T-cell (primary cell): ENCODE data around the gene TRIM52. TPM values are rescaled to one million over a fixed set of nuclear protein-coding genes. Genes with fewer than 3 reads are reported as not detected.
A peak's percentile ranks its signal among the peaks of the same experiment; 100 is the strongest.

Experiments
- ATAC-seq, 4 experiments: fragments of 200-7000 bp in 3 of 4; fragments of 150-1000 bp in 1 of 4; cut with Tn5 transposase; replicated peaks in 1 of 4; 1 replicate in 3 of 4; 2 replicates in 1 of 4; pipeline ENCODE4 v1.10.0; 2021; ENCODE audit warnings: moderate library complexity in 3 of 4, mild to moderate bottlenecking in 2 of 4, moderate number of reproducible peaks in 1 of 4
- CTCF ChIA-PET, 2 donors: fragments of 300-600 bp; sonication (Branson Sonifier 250); formaldehyde crosslinking; loops; one replicate each; lab custom pipeline; 2022; ENCODE audit warnings: antibody characterized with exemption in 2 of 2; lab: Charles Lee
- POLR2A ChIA-PET, 2 donors: fragments of 300-600 bp; sonication (Branson Sonifier 250); formaldehyde crosslinking; loops; one replicate each; lab custom pipeline; 2022; ENCODE audit warnings: antibody characterized with exemption in 2 of 2; lab: Charles Lee
- DNase-seq, 35 experiments: peaks; one replicate each; pipeline versions ENCODE4 v3.0.0 to v3.0.0-alpha.2; 2013 to 2023
- H3K27ac ChIP-seq: one replicate; pipeline ENCODE4 v1.5.1; 2013; ENCODE audit warnings: low read length
- H3K27me3 ChIP-seq, 2 experiments: replicated peaks in 1 of 2; 1 replicate in 1 of 2; 2 replicates in 1 of 2; pipeline versions ENCODE4 v1.6.1 to v1.7.0; 2013; ENCODE audit warnings: low read length in 1 of 2, mixed read lengths in 1 of 2; ENCODE audit not compliant: control insufficient read depth in 2 of 2, insufficient read depth in 2 of 2; ENCODE audit errors: extremely low read depth in 1 of 2
- H3K36me3 ChIP-seq, 2 donors: 1 replicate in 1 of 2; 2 replicates in 1 of 2; pipeline versions ENCODE4 v1.6.1 to v1.7.0; 2013; ENCODE audit warnings: low read length in 1 of 2; ENCODE audit not compliant: control insufficient read depth in 2 of 2, insufficient read depth in 1 of 2; ENCODE audit errors: extremely low read depth in 1 of 2
- H3K4me1 ChIP-seq, 2 experiments: 1 replicate in 1 of 2; 2 replicates in 1 of 2; pipeline versions ENCODE4 v1.6.1 to v1.7.0; 2013; ENCODE audit warnings: low read length in 2 of 2, mixed read lengths in 1 of 2; ENCODE audit not compliant: insufficient read depth in 2 of 2, control insufficient read depth in 1 of 2; ENCODE audit errors: extremely low read depth in 1 of 2
- H3K4me3 ChIP-seq, 2 donors: 1 replicate in 1 of 2; 2 replicates in 1 of 2; pipeline versions ENCODE4 v1.5.1 to v1.7.0; 2013; ENCODE audit warnings: mild to moderate bottlenecking in 2 of 2, low read length in 1 of 2, moderate library complexity in 1 of 2; ENCODE audit not compliant: control insufficient read depth in 1 of 2; ENCODE audit errors: extremely low read depth in 1 of 2
- H3K9me3 ChIP-seq: 2 replicates; pipeline ENCODE4 v1.7.0; 2013
- H3K27ac Mint-ChIP-seq, 2 donors: one replicate each; pipeline ENCODE4 v1.8.0; 2020 to 2021; ENCODE audit warnings: mild to moderate bottlenecking in 2 of 2, mixed read lengths in 2 of 2
- H3K27me3 Mint-ChIP-seq, 2 donors: one replicate each; pipeline ENCODE4 v1.8.0; 2021 to 2022; ENCODE audit warnings: mixed read lengths in 2 of 2
- H3K36me3 Mint-ChIP-seq: one replicate; pipeline ENCODE4 v1.8.0; 2021; ENCODE audit warnings: mixed read lengths
- H3K4me1 Mint-ChIP-seq, 3 donors: one replicate each; pipeline ENCODE4 v1.8.0; 2020 to 2022; ENCODE audit warnings: mixed read lengths in 3 of 3, mild to moderate bottlenecking in 1 of 3
- H3K4me3 Mint-ChIP-seq, 3 donors: one replicate each; pipeline ENCODE4 v1.8.0; 2020 to 2022; ENCODE audit warnings: mild to moderate bottlenecking in 3 of 3, mixed read lengths in 3 of 3, moderate library complexity in 3 of 3
- H3K9me3 Mint-ChIP-seq, 3 donors: one replicate each; pipeline ENCODE4 v1.8.0; 2020 to 2022; ENCODE audit warnings: mixed read lengths in 3 of 3
- WGBS: methylation state at CpG from one replicate; pipeline ENCODE4 v1.1.5; 2013; ENCODE audit warnings: missing lambda C conversion rate; ENCODE audit not compliant: insufficient coverage; 5-methylcytosine and 5-hydroxymethylcytosine counted together
- total RNA-seq, 35 experiments: library from RNA in 6 of 35; stranded (reverse) in 6 of 35; fragments of 120-200 nt in 1 of 35; gene quantifications; one replicate each; pipeline versions ENCODE4 v1.2.1 to v1.2.4 and lab custom pipeline; 2013 to 2026

Gene TRIM52
- total RNA-seq, 5 donors from 2014 or later (not counting 1 experiment from before 2014, with no cell fraction given), result 42.9 to 56.9 (median 54.0) TPM

DNA sequence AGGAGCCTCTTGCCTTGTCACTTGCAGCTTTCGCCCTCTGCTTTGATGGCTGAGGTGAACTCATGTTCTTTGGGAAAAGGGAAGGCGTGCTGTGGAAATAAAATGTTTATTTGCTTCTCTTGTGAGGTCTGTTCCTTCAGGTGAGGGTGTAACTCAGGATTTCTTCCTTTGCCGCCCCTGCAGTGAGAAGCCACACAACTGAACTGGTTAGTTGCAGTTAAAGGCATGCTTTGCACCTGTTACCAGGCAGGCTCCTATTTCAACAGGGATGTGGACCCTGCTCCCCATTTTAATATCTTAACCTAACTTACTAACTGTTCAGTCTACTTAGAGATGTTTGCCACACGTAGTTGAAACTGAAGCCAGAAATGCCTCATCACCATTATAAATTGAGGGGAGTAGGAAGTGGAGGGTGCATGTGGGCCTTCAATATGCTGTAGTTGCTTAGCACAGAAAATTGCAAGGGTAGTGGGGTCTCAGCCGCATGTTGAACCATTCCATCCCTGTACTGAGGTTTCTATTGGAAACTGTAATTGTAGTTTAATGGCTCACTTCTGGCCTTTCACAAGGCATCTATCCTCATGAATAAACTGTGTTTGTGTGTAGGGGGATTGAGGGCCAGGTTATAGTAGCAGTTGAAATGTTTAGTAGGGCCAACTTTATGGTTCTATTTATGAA lies 25.1 kb downstream of the TRIM52 start:
- DNase-seq (no peak), ATAC-seq (no peak)
- no peaks in the 10 kb centered on the region for H3K27me3 Mint-ChIP-seq
- no peak overlapping the region for H3K4me3 Mint-ChIP-seq
- H3K4me1 Mint-ChIP-seq, result peaks cover 11 to 25% (median 17%) of the 10 kb centered on the region in 3 donors
- Histone ChIP-seq H3K27me3 (no peaks in the 10 kb centered on the region), H3K4me1 (peaks cover 0 to 17% of the 10 kb centered on the region in 2 experiments), H3K27ac (no peak overlapping the region), H3K36me3 (peaks cover 22 to 98% of the 10 kb centered on the region in 2 donors), H3K4me3 (no peak overlapping the region), H3K9me3 (no peaks in the 10 kb centered on the region)
- H3K27ac Mint-ChIP-seq, result no peak overlapping the region
- CTCF ChIA-PET, result interaction anchor here in 1 of 2 donors (1.5 kb wide), 1 partner anchor 28 kb away, joined by 3 read pairs; no protein-coding TSS in a partner anchor
- 100% methylated on average over 1 of the region's 5 CpGs for WGBS
- POLR2A ChIA-PET, result no interaction called here
- H3K9me3 Mint-ChIP-seq, result peaks cover 0 to 2% (median 0%) of the 10 kb centered on the region in 3 donors
- H3K36me3 Mint-ChIP-seq, result peaks cover 52% of the 10 kb centered on the region

DNA sequence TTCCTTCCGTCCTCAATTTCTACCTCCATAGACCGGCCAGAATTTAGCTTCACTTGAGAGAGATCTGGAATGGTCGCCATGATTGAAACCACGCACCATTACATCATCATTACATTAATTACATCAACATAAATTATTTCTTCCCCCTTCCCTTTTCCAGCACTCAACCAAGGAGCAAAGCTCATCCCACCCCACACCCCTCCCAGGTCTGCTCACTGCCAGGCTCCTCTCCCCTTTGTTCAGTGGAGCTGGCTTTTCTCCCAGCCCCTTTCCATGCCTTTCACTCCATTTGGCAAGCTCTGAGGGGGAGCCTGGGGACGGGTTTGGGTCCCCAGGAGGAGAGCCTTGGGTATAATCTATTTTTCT lies 25.6 kb downstream of the TRIM52 start:
- Histone ChIP-seq H3K36me3 (peaks cover 23 to 97% of the 10 kb centered on the region in 2 donors), H3K9me3 (no peaks in the 10 kb centered on the region), H3K27ac (no peak overlapping the region), H3K4me1 (peaks cover 0 to 15% of the 10 kb centered on the region in 2 experiments), H3K4me3 (no peak overlapping the region), H3K27me3 (no peaks in the 10 kb centered on the region)
- Mint-ChIP-seq H3K36me3 (peaks cover 52% of the 10 kb centered on the region), H3K4me3 (no peak overlapping the region), H3K27ac (peak overlapping the region in 1 of 2 donors; percentile 39), H3K27me3 (no peaks in the 10 kb centered on the region), H3K4me1 (peaks cover 11 to 23% (median 21%) of the 10 kb centered on the region in 3 donors), H3K9me3 (peaks cover 0 to 2% (median 0%) of the 10 kb centered on the region in 3 donors)
- no peak for DNase-seq
- CTCF ChIA-PET, result interaction anchor here in 1 of 2 donors (1.5 kb wide), 1 partner anchor 27 kb away, joined by 3 read pairs; no protein-coding TSS in a partner anchor
- WGBS, result 85% methylated on average over 4 of the region's 5 CpGs
- POLR2A ChIA-PET, result no interaction called here
- ATAC-seq, result no peak

- Mint-ChIP-seq H3K4me1 (peaks cover 15 to 27% (median 27%) of the 10 kb centered on the region in 3 donors), H3K36me3 (peaks cover 56% of the 10 kb centered on the region), H3K27ac (peak overlapping the region in 1 of 2 donors; percentile 39), H3K27me3 (no peaks in the 10 kb centered on the region), H3K4me3 (no peak overlapping the region), H3K9me3 (peaks cover 0 to 2% (median 0%) of the 10 kb centered on the region in 3 donors)
- DNase-seq, result no peak
- no peak overlapping the region for H3K27ac ChIP-seq
- CTCF ChIA-PET, result interaction anchor here in 1 of 2 donors (1.5 kb wide), 1 partner anchor 27 kb away, joined by 3 read pairs; no protein-coding TSS in a partner anchor
- POLR2A ChIA-PET, result interaction anchor here in 1 of 2 donors (0.5 kb wide), 1 partner anchor 11 kb away, joined by 8 read pairs; the partner anchor contains the start of gene TRIM41
- peak in 3 of 4 experiments; percentile 10 to 20 (median 15) for ATAC-seq
- 87% methylated on average over 16 of the region's 22 CpGs for WGBS
- no peak overlapping the region for H3K4me3 ChIP-seq
- peaks cover 0 to 17% of the 10 kb centered on the region in 2 experiments for H3K4me1 ChIP-seq
- H3K36me3 ChIP-seq, result peaks cover 25 to 94% of the 10 kb centered on the region in 2 donors
- H3K9me3 ChIP-seq, result no peaks in the 10 kb centered on the region
- no peaks in the 10 kb centered on the region for H3K27me3 ChIP-seq
Observed at GRCh38 chr5:181234455-181235306, 26.3 kb downstream of the TRIM52 start.

GRCh38 chr5:181233801-181234454 lies 27.0 kb downstream of the TRIM52 start:
- Mint-ChIP-seq H3K4me3 (no peak overlapping the region), H3K27ac (no peak overlapping the region), H3K4me1 (peaks cover 18 to 29% (median 28%) of the 10 kb centered on the region in 3 donors), H3K36me3 (peaks cover 55% of the 10 kb centered on the region), H3K9me3 (peaks cover 0 to 2% (median 0%) of the 10 kb centered on the region in 3 donors), H3K27me3 (no peaks in the 10 kb centered on the region)
- ATAC-seq (peak in 1 of 4 experiments; percentile 7), DNase-seq (no peak)
- H3K4me1 ChIP-seq, result peaks cover 3 to 20% of the 10 kb centered on the region in 2 experiments
- H3K27me3 ChIP-seq, result no peaks in the 10 kb centered on the region
- ChIA-PET POLR2A (interaction anchor here in 1 of 2 donors (0.5 kb wide), 1 partner anchor 11 kb away, joined by 8 read pairs; the partner anchor contains the start of gene TRIM41), CTCF (no interaction called here)
- no peaks in the 10 kb centered on the region for H3K9me3 ChIP-seq
- peaks cover 31 to 94% of the 10 kb centered on the region in 2 donors for H3K36me3 ChIP-seq
- no peak overlapping the region for H3K4me3 ChIP-seq
- 92% methylated on average over 10 of the region's 24 CpGs for WGBS
- H3K27ac ChIP-seq, result no peak overlapping the region

DNA sequence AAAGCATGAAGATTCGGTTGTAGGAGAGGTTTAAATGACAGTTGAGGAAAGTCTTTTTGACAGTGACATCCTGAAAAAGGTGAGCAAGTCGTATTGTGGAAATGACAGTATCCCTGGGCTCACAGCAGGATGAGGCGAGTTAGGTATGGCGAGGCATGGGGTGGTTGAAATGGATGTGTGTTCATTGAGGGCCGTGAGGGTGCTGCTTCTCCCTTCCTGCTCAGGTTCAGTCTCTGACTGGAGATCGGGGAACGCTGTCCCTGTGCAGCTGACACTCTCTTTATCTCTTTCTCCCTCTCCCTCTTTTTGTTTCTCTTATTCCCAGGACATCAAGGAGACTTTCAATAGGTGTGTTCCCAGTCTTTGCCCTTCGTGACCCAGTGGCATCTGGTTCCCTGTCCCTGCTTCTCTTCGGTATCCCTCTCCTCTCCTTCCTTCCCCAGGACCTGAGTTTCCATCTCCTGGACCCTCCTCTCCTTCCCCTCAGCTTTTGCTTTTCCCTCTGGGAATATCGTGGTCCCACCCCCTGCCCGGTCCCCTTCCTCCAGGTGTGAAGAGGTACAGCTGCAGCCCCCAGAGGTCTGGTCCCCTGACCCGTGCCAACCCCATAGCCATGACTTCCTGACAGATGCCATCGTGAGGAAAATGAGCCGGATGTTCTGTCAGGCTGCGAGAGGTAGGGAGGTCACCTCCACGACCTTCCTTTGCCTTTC lies 27.7 kb downstream of the TRIM52 start:
- Mint-ChIP-seq H3K4me3 (no peak overlapping the region), H3K27ac (peak overlapping the region; percentile 23 to 40), H3K36me3 (peaks cover 49% of the 10 kb centered on the region), H3K27me3 (no peaks in the 10 kb centered on the region), H3K4me1 (peaks cover 16 to 24% (median 23%) of the 10 kb centered on the region in 3 donors), H3K9me3 (peaks cover 0 to 2% (median 0%) of the 10 kb centered on the region in 3 donors)
- H3K4me3 ChIP-seq, result no peak overlapping the region
- ChIA-PET POLR2A (no interaction called here), CTCF (no interaction called here)
- DNase-seq (no peak), ATAC-seq (peak in 1 of 4 experiments; percentile 19)
- peaks cover 3 to 22% of the 10 kb centered on the region in 2 experiments for H3K4me1 ChIP-seq
- H3K27ac ChIP-seq, result no peak overlapping the region
- no peaks in the 10 kb centered on the region for H3K9me3 ChIP-seq
- H3K27me3 ChIP-seq, result no peaks in the 10 kb centered on the region
- H3K36me3 ChIP-seq, result peaks cover 29 to 88% of the 10 kb centered on the region in 2 donors
- WGBS, result 90% methylated on average over 11 of the region's 16 CpGs
